ENCODE data around the gene ANO2. TPM values are rescaled to one million over a fixed set of nuclear protein-coding genes. Genes with fewer than 3 reads are reported as not detected.
A peak's percentile ranks its signal among the peaks of the same experiment; 100 is the strongest.

ANO2 gene
- total and polyA plus RNA-seq, 2 donors (not counting 3 experiments of a cell fraction or from before 2014, with no cell fraction given) = 15.4 to 65.0 TPM

- FAIRE-seq = peak; percentile 89
- Histone ChIP-seq H3K27ac (ENCODE audit: insufficient read depth, low read depth, low read length) (no peak overlapping the region), H2AFZ (ENCODE audit: low read depth, low read length) (no peak overlapping the region), H3K9ac (replicated peaks; ENCODE audit: extremely low read depth, insufficient read depth, low read length) (no peak overlapping the region), H3K4me2 (ENCODE audit: insufficient read depth, low read length) (no peak overlapping the region), H3K27me3 (ENCODE audit: control insufficient read depth in 2 of 2, insufficient read depth in 2 of 2, low read length in 2 of 2) (no peaks in the 10 kb centered on the region), H3K9me1 (replicated peaks; ENCODE audit: control insufficient read depth, extremely low read depth, insufficient read depth, low read length) (no peaks in the 10 kb centered on the region), H3K79me2 (ENCODE audit: control insufficient read depth, insufficient read depth, low read length) (no peaks in the 10 kb centered on the region), H3K36me3 (ENCODE audit: control insufficient read depth in 2 of 2, extremely low read depth in 1 of 2, insufficient read depth in 2 of 2, low read length in 2 of 2) (peaks cover 0 to 5% of the 10 kb centered on the region in 2 experiments), H3K4me3 (replicated peaks in 1 of 3; ENCODE audit: insufficient read depth in 1 of 3, low read depth in 1 of 3, low read length in 3 of 3) (no peak overlapping the region), H3K4me1 (ENCODE audit: control insufficient read depth, extremely low read depth, insufficient read depth, low read length) (peaks cover 17% of the 10 kb centered on the region), H4K20me1 (replicated peaks; ENCODE audit: control insufficient read depth, extremely low read depth, insufficient read depth, low read length) (peaks cover 2% of the 10 kb centered on the region), H3K9me3 (replicated peaks; ENCODE audit: control insufficient read depth, insufficient read depth, low read length) (no peaks in the 10 kb centered on the region)
- POLR2A ChIA-PET = no interaction called here
- TF ChIP-seq JUN (IDR thresholded peaks at IDR 0.05; ENCODE audit: borderline replicate concordance, insufficient read depth, insufficient read length, low read depth) = peak; percentile 42
- TF ChIP-seq, protein P1, sequence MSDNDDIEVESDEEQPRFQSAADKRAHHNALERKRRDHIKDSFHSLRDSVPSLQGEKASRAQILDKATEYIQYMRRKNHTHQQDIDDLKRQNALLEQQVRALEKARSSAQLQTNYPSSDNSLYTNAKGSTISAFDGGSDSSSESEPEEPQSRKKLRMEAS (IDR thresholded peaks at IDR 0.05; ENCODE audit: insufficient read depth, insufficient read length) = no peak
- TF ChIP-seq FOS (IDR thresholded peaks at IDR 0.05; ENCODE audit: borderline replicate concordance, insufficient read depth, low read length) = peak; percentile 82
- intact Hi-C loops (cut with micrococcal nuclease) = no loop called here
- CTCF ChIA-PET = interaction anchor here (1.1 to 2.5 kb wide), 3 partner anchors 29 to 569 kb away, joined by 3 to 11 read pairs (median 3); no protein-coding TSS in a partner anchor
- DNase-seq (ENCODE audit: low read depth, low spot score) = peak; percentile 69
- dilution Hi-C loops (cut with MboI; ENCODE audit: extremely low pct_ligation_motif_present, low sequenced_read_pairs) = no loop called here
- no TSS peak for BruUV-seq (replicated peaks)
Measured at GRCh38 chr12:5716201-5716600, 228.9 kb downstream of the ANO2 start.

- dilution Hi-C loops (cut with MboI; ENCODE audit: extremely low pct_ligation_motif_present, low sequenced_read_pairs) = no loop called here
- no peak for TF ChIP-seq FOS (IDR thresholded peaks at IDR 0.05; ENCODE audit: borderline replicate concordance, insufficient read depth, low read length)
- TF ChIP-seq, protein P1 (IDR thresholded peaks at IDR 0.05; ENCODE audit: insufficient read depth, insufficient read length) = no peak
- no peak for TF ChIP-seq EZH2 (IDR thresholded peaks at IDR 0.05; ENCODE audit: borderline replicate concordance, low read depth, low read length, severe bottlenecking)
- no peak for TF ChIP-seq MYC (IDR thresholded peaks at IDR 0.05; ENCODE audit: low read depth, low read length)
- TF ChIP-seq POLR2A (IDR thresholded peaks at IDR 0.05; ENCODE audit: low read depth, low read length) = no peak
- TF ChIP-seq POLR2AphosphoS5 (IDR thresholded peaks at IDR 0.05; ENCODE audit: insufficient read depth, low read depth, low read length) = no peak
- TF ChIP-seq, protein P2, sequence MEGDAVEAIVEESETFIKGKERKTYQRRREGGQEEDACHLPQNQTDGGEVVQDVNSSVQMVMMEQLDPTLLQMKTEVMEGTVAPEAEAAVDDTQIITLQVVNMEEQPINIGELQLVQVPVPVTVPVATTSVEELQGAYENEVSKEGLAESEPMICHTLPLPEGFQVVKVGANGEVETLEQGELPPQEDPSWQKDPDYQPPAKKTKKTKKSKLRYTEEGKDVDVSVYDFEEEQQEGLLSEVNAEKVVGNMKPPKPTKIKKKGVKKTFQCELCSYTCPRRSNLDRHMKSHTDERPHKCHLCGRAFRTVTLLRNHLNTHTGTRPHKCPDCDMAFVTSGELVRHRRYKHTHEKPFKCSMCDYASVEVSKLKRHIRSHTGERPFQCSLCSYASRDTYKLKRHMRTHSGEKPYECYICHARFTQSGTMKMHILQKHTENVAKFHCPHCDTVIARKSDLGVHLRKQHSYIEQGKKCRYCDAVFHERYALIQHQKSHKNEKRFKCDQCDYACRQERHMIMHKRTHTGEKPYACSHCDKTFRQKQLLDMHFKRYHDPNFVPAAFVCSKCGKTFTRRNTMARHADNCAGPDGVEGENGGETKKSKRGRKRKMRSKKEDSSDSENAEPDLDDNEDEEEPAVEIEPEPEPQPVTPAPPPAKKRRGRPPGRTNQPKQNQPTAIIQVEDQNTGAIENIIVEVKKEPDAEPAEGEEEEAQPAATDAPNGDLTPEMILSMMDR (IDR thresholded peaks at IDR 0.05; ENCODE audit: extremely low read depth in 1 of 2, insufficient read depth in 1 of 2, low read depth in 1 of 2, low read length in 2 of 2) = no peak
- no peak for TF ChIP-seq JUN (IDR thresholded peaks at IDR 0.05; ENCODE audit: borderline replicate concordance, insufficient read depth, insufficient read length, low read depth)
- no peak for TF ChIP-seq GATA2 (IDR thresholded peaks at IDR 0.05; ENCODE audit: insufficient read depth, insufficient read length, low read depth, low read length)
- Histone ChIP-seq H3K9me3 (replicated peaks; ENCODE audit: control insufficient read depth, insufficient read depth, low read length) (no peaks in the 10 kb centered on the region), H3K4me1 (ENCODE audit: control insufficient read depth, extremely low read depth, insufficient read depth, low read length) (peaks cover 17% of the 10 kb centered on the region), H3K27me3 (ENCODE audit: control insufficient read depth in 2 of 2, insufficient read depth in 2 of 2, low read length in 2 of 2) (no peaks in the 10 kb centered on the region), H3K79me2 (ENCODE audit: control insufficient read depth, insufficient read depth, low read length) (no peaks in the 10 kb centered on the region), H3K36me3 (ENCODE audit: control insufficient read depth in 2 of 2, extremely low read depth in 1 of 2, insufficient read depth in 2 of 2, low read length in 2 of 2) (peaks cover 0 to 8% of the 10 kb centered on the region in 2 experiments), H3K9ac (replicated peaks; ENCODE audit: extremely low read depth, insufficient read depth, low read length) (no peak overlapping the region), H3K4me2 (ENCODE audit: insufficient read depth, low read length) (no peak overlapping the region), H4K20me1 (replicated peaks; ENCODE audit: control insufficient read depth, extremely low read depth, insufficient read depth, low read length) (peaks cover 2% of the 10 kb centered on the region), H3K27ac (ENCODE audit: insufficient read depth, low read depth, low read length) (no peak overlapping the region), H3K9me1 (replicated peaks; ENCODE audit: control insufficient read depth, extremely low read depth, insufficient read depth, low read length) (no peaks in the 10 kb centered on the region), H3K4me3 (replicated peaks in 1 of 3; ENCODE audit: insufficient read depth in 1 of 3, low read depth in 1 of 3, low read length in 3 of 3) (no peak overlapping the region), H2AFZ (ENCODE audit: low read depth, low read length) (no peak overlapping the region)
- POLR2A ChIA-PET = no interaction called here
- intact Hi-C loops (cut with micrococcal nuclease) = no loop called here
- DNase-seq (ENCODE audit: low read depth, low spot score) = no peak
- CTCF ChIA-PET = interaction anchor here (2.5 kb wide), 1 partner anchor 30 kb away, joined by 11 read pairs; no protein-coding TSS in a partner anchor
- FAIRE-seq = no peak
- no TSS peak for BruUV-seq (replicated peaks)
Measured at GRCh38 chr12:5715021-5715420, 230.0 kb downstream of the ANO2 start.
